GM12878 (cell line): ENCODE measurements around the gene RCE1. TPM values are rescaled to one million over a fixed set of nuclear protein-coding genes. Genes with fewer than 3 reads are reported as not detected.

Experiments
- ATAC-seq: fragments of 200-7000 bp; cut with Tn5 transposase; 3 replicates; pipeline ENCODE4 v1.9.1; 2020; ENCODE audit warnings: mild to moderate bottlenecking, moderate library complexity
- BruUV-seq: library from RNA; stranded (reverse); fragments of 400-500 nt; replicated peaks from 2 replicates; lab custom pipeline; 2021; lab: Mats Ljungman, UMichigan
- CTCF ChIA-PET: fragments of 300-600 bp; sonication (Branson Sonifier 250); formaldehyde crosslinking; extraction: SDS; loops from one replicate; lab custom pipeline; 2021; ENCODE audit warnings: inconsistent platforms; lab: Yijun Ruan, JAX
- POLR2A ChIA-PET: fragments of 350-600 bp; formaldehyde crosslinking; extraction: SDS; loops from one replicate; lab custom pipeline; 2021; ENCODE audit warnings: inconsistent platforms; lab: Charles Lee
- RAD21 ChIA-PET: fragments of 300-600 bp; sonication (Branson Sonifier 250); formaldehyde crosslinking; loops from one replicate; lab custom pipeline; 2023; ENCODE audit warnings: antibody characterized with exemption; ENCODE audit not compliant: unreplicated experiment; lab: Charles Lee
- SMC1A ChIA-PET: fragments of 300-600 bp; sonication (Branson Sonifier 250); formaldehyde crosslinking; loops from one replicate; lab custom pipeline; 2023; ENCODE audit not compliant: unreplicated experiment, uncharacterized antibody; lab: Charles Lee
- DNase-seq: peaks from one replicate; pipeline ENCODE4 v3.0.0-alpha.2; 2011; ENCODE audit warnings: low read depth, low spot score
- FAIRE-seq: peaks from 3 replicates; lab custom pipeline; 2011; peaks lifted over from hg19 to GRCh38; lab: Jason Lieb, UNC
- H2AFZ ChIP-seq: 2 replicates; pipeline ENCODE4 v1.6.0; 2011; ENCODE audit warnings: low read depth, low read length, control low read depth; ENCODE audit not compliant: control insufficient read depth
- H3K27ac ChIP-seq: 2 replicates; pipeline ENCODE4 v1.5.1; 2011; ENCODE audit warnings: control low read depth; ENCODE audit not compliant: control insufficient read depth, insufficient read depth
- H3K27me3 ChIP-seq, 2 experiments: replicated peaks in 1 of 2; 2 replicates each; pipeline versions ENCODE4 v1.6.0 to v1.6.1; 2011; ENCODE audit warnings: low read length in 1 of 2; ENCODE audit not compliant: control insufficient read depth in 2 of 2, insufficient read depth in 2 of 2
- H3K36me3 ChIP-seq, 2 experiments: 2 replicates each; pipeline ENCODE4 v1.5.1; 2011; ENCODE audit warnings: low read length in 1 of 2; ENCODE audit not compliant: control insufficient read depth in 2 of 2, insufficient read depth in 2 of 2
- H3K4me1 ChIP-seq: 2 replicates; pipeline ENCODE4 v1.6.1; 2011; ENCODE audit warnings: mild to moderate bottlenecking, low read length, moderate library complexity, mixed read lengths; ENCODE audit not compliant: control insufficient read depth, insufficient read depth
- H3K4me2 ChIP-seq: 2 replicates; pipeline ENCODE4 v1.6.0; 2011; ENCODE audit warnings: control low read depth; ENCODE audit not compliant: control insufficient read depth, insufficient read depth
- H3K4me3 ChIP-seq: fragments of 200-600 bp; sonication (generic); 2 replicates; pipeline ENCODE4 v1.5.1; 2016
- H3K79me2 ChIP-seq: 2 replicates; pipeline ENCODE4 v1.6.0; 2011; ENCODE audit warnings: low read length; ENCODE audit not compliant: control insufficient read depth, insufficient read depth
- H3K9ac ChIP-seq: 2 replicates; pipeline ENCODE4 v1.8.0; 2011; ENCODE audit warnings: low read length, control low read depth, mixed read lengths; ENCODE audit not compliant: control insufficient read depth, insufficient read depth
- H3K9me3 ChIP-seq: replicated peaks from 3 replicates; pipeline ENCODE4 v1.5.1; 2011; ENCODE audit warnings: mild to moderate bottlenecking, low read length; ENCODE audit not compliant: control insufficient read depth, insufficient read depth
- H4K20me1 ChIP-seq: 2 replicates; pipeline ENCODE4 v1.6.0; 2011; ENCODE audit not compliant: control insufficient read depth, insufficient read depth
- GABPA ChIP-seq: IDR thresholded peaks from 2 replicates; pipeline ENCODE4 v1.6.1; 2014; ENCODE audit warnings: antibody characterized with exemption, low read depth, mild to moderate bottlenecking, inconsistent platforms
- HDAC2 ChIP-seq: fragments of 200-600 bp; sonication (generic); IDR thresholded peaks from 2 replicates; pipeline ENCODE4 v1.6.1; 2017
- HDGF ChIP-seq: fragments of 450-650 bp; IDR thresholded peaks from 2 replicates; pipeline ENCODE4 v1.6.1; 2016; ENCODE audit warnings: antibody characterized with exemption
- MEF2B ChIP-seq: fragments of 450-650 bp; IDR thresholded peaks from 2 replicates; pipeline ENCODE4 v1.6.1; 2018; ENCODE audit warnings: mild to moderate bottlenecking, moderate library complexity; ENCODE audit not compliant: partially characterized antibody, poor library complexity, severe bottlenecking
- MLLT1 ChIP-seq: fragments of 450-650 bp; IDR thresholded peaks from 2 replicates; pipeline ENCODE4 v1.6.1; 2016; ENCODE audit warnings: mild to moderate bottlenecking
- MYB ChIP-seq: fragments of 150-350 bp; IDR thresholded peaks from 2 replicates; pipeline ENCODE4 v1.6.1; 2014; ENCODE audit warnings: mild to moderate bottlenecking, low read depth, low read length, borderline replicate concordance
- MYC ChIP-seq: IDR thresholded peaks from 2 replicates; pipeline ENCODE4 v1.6.1; 2011; ENCODE audit warnings: mild to moderate bottlenecking, low read length, moderate library complexity, inconsistent platforms; ENCODE audit not compliant: insufficient read depth, insufficient replicate concordance, insufficient read length, severe bottlenecking
- NR2C1 ChIP-seq: fragments of 450-650 bp; IDR thresholded peaks from 2 replicates; pipeline ENCODE4 v1.6.1; 2017; ENCODE audit warnings: antibody characterized with exemption, mild to moderate bottlenecking, moderate library complexity
- PAX5 ChIP-seq: IDR thresholded peaks from 2 replicates; pipeline ENCODE4 v1.6.1; 2011; ENCODE audit warnings: low read depth, low read length, borderline replicate concordance
- POLR2A ChIP-seq: IDR thresholded peaks from 2 replicates; pipeline ENCODE4 v1.6.1; 2011; ENCODE audit warnings: low read depth, mild to moderate bottlenecking, low read length
- RAD51 ChIP-seq: fragments of 450-650 bp; IDR thresholded peaks from 2 replicates; pipeline ENCODE4 v1.6.1; 2016; ENCODE audit warnings: moderate library complexity, mild to moderate bottlenecking, inconsistent platforms
- RBBP5 ChIP-seq: fragments of 200-600 bp; sonication (generic); conservative IDR thresholded peaks from 2 replicates; pipeline ENCODE4 v1.6.1; 2016
- RELA ChIP-seq: fragments of 450-650 bp; IDR thresholded peaks from 2 replicates; pipeline ENCODE4 v1.8.0; 2014; ENCODE audit warnings: borderline replicate concordance; ENCODE audit not compliant: partially characterized antibody
- SMAD1 ChIP-seq: fragments of 450-650 bp; IDR thresholded peaks from 2 replicates; pipeline ENCODE4 v1.6.1; 2018; ENCODE audit warnings: mild to moderate bottlenecking, low read depth; ENCODE audit not compliant: partially characterized antibody
- SMARCA5 ChIP-seq: fragments of 450-650 bp; IDR thresholded peaks from 2 replicates; pipeline ENCODE4 v1.6.1; 2017; ENCODE audit warnings: mild to moderate bottlenecking
- SP1 ChIP-seq: IDR thresholded peaks from one replicate; pipeline ENCODE4 v1.6.1; 2011; ENCODE audit warnings: low read depth, low read length
- STAT3 ChIP-seq: IDR thresholded peaks from 2 replicates; pipeline ENCODE4 v1.6.1; 2011; ENCODE audit warnings: low read depth, low read length, improper control_type of control experiment
- YBX1 ChIP-seq: fragments of 450-650 bp; IDR thresholded peaks from 2 replicates; pipeline ENCODE4 v1.6.1; 2016; ENCODE audit warnings: antibody characterized with exemption
- WGBS: methylation state at CpG from one replicate; pipeline ENCODE4 v1.1.6; 2016; ENCODE audit warnings: low lambda C conversion rate; ENCODE audit not compliant: insufficient replicate concordance, insufficient coverage; ENCODE audit errors: missing lambda C conversion rate; 5-methylcytosine and 5-hydroxymethylcytosine counted together
- in situ Hi-C: fragments of 300-500 bp; cut with MboI; formaldehyde crosslinking; loops from 9 replicates; pipeline ENCODE4 v1.14.3; 2018; ENCODE audit warnings: mixed read lengths
- intact Hi-C: fragments of 100-400 bp; cut with micrococcal nuclease; formaldehyde crosslinking; loops from one replicate; pipeline ENCODE4 v1.14.2; 2022; ENCODE audit not compliant: unreplicated experiment
- polyA plus RNA-seq, 11 experiments: library from polyadenylated mRNA; depleted of rRNA in 4 of 11; unstranded in 6 of 11; stranded (reverse) in 5 of 11; fragments of >200 nt; fragmentation: Nextera tagmentation in 4 of 11; fragmentation: Illumina TruSeq in 1 of 11; extraction: Ambion mirVana in 4 of 11; extraction: Trizol in 1 of 11; gene quantifications; 1 replicate in 1 of 11; 2 replicates in 10 of 11; pipeline versions ENCODE4 v1.2.1 to v1.2.3, GENCODE V29; 2011 to 2016; ENCODE audit warnings: inconsistent platforms in 2 of 11, missing spikeins in 2 of 11, low read depth in 1 of 11
- total RNA-seq, 4 experiments: library from RNA; depleted of rRNA in 3 of 4; stranded (reverse); fragments of >200 nt in 3 of 4; fragmentation: Illumina TruSeq in 1 of 4; extraction: Trizol in 1 of 4; gene quantifications; 2 replicates each; pipeline versions ENCODE4 v1.2.1 to v1.2.3, GENCODE V29; 2013 to 2021

RCE1 gene
- total and polyA plus RNA-seq, 10 of the 15 experiments (the other 5 are each of a cell fraction or from before 2014, with no cell fraction given): 0.79 to 32.9 (median 16.4) TPM

- no peak for ATAC-seq
- SMC1A ChIA-PET: no interaction called here
- WGBS: 68% methylated on average over 18 of the region's 18 CpGs
- H3K36me3 ChIP-seq: no peaks in the 10 kb centered on the region
- H3K27ac ChIP-seq: no peak overlapping the region
- TF ChIP-seq YBX1: no peak
- TF ChIP-seq NR2C1: no peak
- no peak for TF ChIP-seq SP1
- no TSS peak for BruUV-seq
- H4K20me1 ChIP-seq: no peaks in the 10 kb centered on the region
- in situ Hi-C loops (no loop called here), intact Hi-C loops (no loop called here)
- no peak overlapping the region for H2AFZ ChIP-seq
- peaks cover 8% of the 10 kb centered on the region for H3K79me2 ChIP-seq
- POLR2A ChIA-PET: no interaction called here
- no peak overlapping the region for H3K4me2 ChIP-seq
- RAD21 ChIA-PET: no interaction called here
- CTCF ChIA-PET: no interaction called here
- FAIRE-seq: no peak
- peaks cover 5% of the 10 kb centered on the region for H3K4me1 ChIP-seq
- H3K9me3 ChIP-seq: no peaks in the 10 kb centered on the region
- no peak for DNase-seq
- H3K27me3 ChIP-seq: no peaks in the 10 kb centered on the region
- H3K9ac ChIP-seq: no peak overlapping the region
- no peak overlapping the region for H3K4me3 ChIP-seq
These were observed 17.2 kb downstream of the RCE1 start for GRCh38 chr11:66860449-66860831.

GRCh38 chr11:66861038-66861773 is 18.0 kb downstream of the RCE1 start:
- Histone ChIP-seq H3K27me3 (no peaks in the 10 kb centered on the region), H3K36me3 (no peaks in the 10 kb centered on the region), H3K4me3 (no peak overlapping the region), H2AFZ (no peak overlapping the region), H3K4me2 (no peak overlapping the region), H3K27ac (no peak overlapping the region), H3K9me3 (no peaks in the 10 kb centered on the region), H3K79me2 (peaks cover 8% of the 10 kb centered on the region), H4K20me1 (no peaks in the 10 kb centered on the region), H3K9ac (no peak overlapping the region), H3K4me1 (no peaks in the 10 kb centered on the region)
- DNase-seq (no peak), ATAC-seq (no peak), FAIRE-seq (no peak)
- BruUV-seq: no TSS peak
- ChIA-PET POLR2A (no interaction called here), CTCF (no interaction called here), SMC1A (no interaction called here), RAD21 (no interaction called here)
- in situ Hi-C loops (no loop called here), intact Hi-C loops (no loop called here)
- TF ChIP-seq SMARCA5: no peak
- no peak for TF ChIP-seq MYC
- no peak for TF ChIP-seq POLR2A
- TF ChIP-seq HDGF: no peak
- no peak for TF ChIP-seq RBBP5
- no peak for TF ChIP-seq PAX5
- TF ChIP-seq RAD51: no peak
- TF ChIP-seq SMAD1: no peak
- no peak for TF ChIP-seq STAT3
- no peak for TF ChIP-seq RELA
- TF ChIP-seq MEF2B: no peak
- TF ChIP-seq MYB: no peak
- TF ChIP-seq MLLT1: no peak
- TF ChIP-seq HDAC2: no peak
- TF ChIP-seq GABPA: no peak
- 87% methylated on average over 20 of the region's 32 CpGs for WGBS
